ENCODE measurements around the gene DISC1. TPM values are rescaled to one million over a fixed set of nuclear protein-coding genes. Genes with fewer than 3 reads are reported as not detected.
"Not testable (repeated sequence)": the region's sequence is repeated elsewhere in the genome, so short reads cannot be mapped to it uniquely, and the experiment has no call there.

Gene DISC1
- total RNA-seq, 2 experiments from 2014 or later, result 9.8 to 11.2 TPM

DNA sequence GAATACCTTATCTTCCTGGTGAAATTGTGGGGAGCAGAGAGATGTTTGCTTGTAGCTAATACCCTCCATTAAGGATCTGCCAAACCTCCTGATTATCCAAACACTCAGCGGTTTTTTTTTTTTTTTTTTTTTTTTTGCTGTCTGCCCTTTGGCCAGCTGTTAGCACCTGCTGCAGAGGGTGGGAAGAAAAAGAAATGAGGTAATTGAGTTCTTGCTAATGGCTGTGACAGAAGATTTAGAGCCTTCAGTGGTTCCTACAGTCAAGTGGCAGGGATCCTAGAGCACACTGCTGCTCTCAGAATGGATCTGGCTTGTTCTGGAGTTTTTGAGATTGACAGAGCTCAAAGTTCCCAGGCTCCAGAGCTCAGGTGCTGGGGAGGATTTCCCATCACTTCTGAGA, 342.5 kb downstream of the DISC1 start:
- peaks cover 8% of the 10 kb centered on the region for H3K4me1 Mint-ChIP-seq
- H3K27ac Mint-ChIP-seq, result no peak overlapping the region
- POLR2A ChIA-PET, result no interaction called here
- DNase-seq (no peak), ATAC-seq (ENCODE audit: low read depth) (no peak)
- H3K9me3 Mint-ChIP-seq, result no peaks in the 10 kb centered on the region
- H3K4me3 Mint-ChIP-seq, result no peak overlapping the region
- H3K27me3 Mint-ChIP-seq, result no peaks in the 10 kb centered on the region
- H3K36me3 Mint-ChIP-seq, result peaks cover 8% of the 10 kb centered on the region

GRCh38 chr1:231969761-231970160, 343.2 kb downstream of the DISC1 start:
- POLR2A ChIA-PET; DNase-seq; H3K27me3 Mint-ChIP-seq; H3K4me1 Mint-ChIP-seq; H3K36me3 Mint-ChIP-seq; H3K9me3 Mint-ChIP-seq; H3K27ac Mint-ChIP-seq; ATAC-seq (ENCODE audit: low read depth); H3K4me3 Mint-ChIP-seq: not testable (repeated sequence)

- Mint-ChIP-seq H3K9me3 (no peaks in the 10 kb centered on the region), H3K27ac (no peak overlapping the region), H3K27me3 (no peaks in the 10 kb centered on the region), H3K36me3 (peaks cover 6% of the 10 kb centered on the region), H3K4me1 (peaks cover 8% of the 10 kb centered on the region), H3K4me3 (no peak overlapping the region)
- POLR2A ChIA-PET, result no interaction called here
- no peak for DNase-seq
- no peak for ATAC-seq (ENCODE audit: low read depth)
Measured at GRCh38 chr1:231970684-231971083, 344.1 kb downstream of the DISC1 start.

DNA sequence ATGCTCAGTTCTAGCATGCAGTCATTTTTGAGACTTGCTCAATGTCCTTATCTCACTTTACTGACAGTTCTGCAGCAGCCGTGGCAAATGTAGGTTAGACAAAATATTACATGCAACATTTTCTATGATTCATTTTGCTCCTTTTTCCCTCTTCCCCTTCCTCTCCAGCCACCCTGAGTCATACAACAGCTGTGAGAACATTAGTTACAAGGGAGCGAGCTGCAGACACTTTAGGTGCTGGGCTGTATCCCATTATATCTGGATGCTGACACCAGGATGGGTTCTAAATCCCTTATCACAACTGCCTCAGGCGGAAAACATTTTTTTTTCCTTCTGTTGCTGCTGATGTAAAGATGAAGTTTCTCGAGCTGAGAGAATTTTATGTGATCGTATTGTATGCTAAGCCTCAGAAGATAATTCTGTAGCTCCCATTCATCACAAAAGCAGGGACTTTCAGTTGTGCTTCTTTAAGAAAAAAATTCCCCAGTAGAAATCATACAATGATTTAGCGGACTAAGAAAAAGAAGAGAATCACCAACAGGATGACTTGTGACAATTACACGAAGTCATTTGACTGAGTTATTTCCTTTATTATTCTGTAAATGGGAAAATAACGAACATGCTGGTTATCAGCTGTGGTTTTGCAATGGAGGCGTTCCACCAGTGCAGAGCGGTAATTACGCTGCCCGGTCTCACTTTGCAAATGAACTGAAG, 345.0 kb downstream of the DISC1 start:
- POLR2A ChIA-PET, result no interaction called here
- no peak for DNase-seq
- ATAC-seq (ENCODE audit: low read depth), result no peak
- no peak overlapping the region for H3K27ac Mint-ChIP-seq
- no peaks in the 10 kb centered on the region for H3K27me3 Mint-ChIP-seq
- peaks cover 8% of the 10 kb centered on the region for H3K4me1 Mint-ChIP-seq
- no peak overlapping the region for H3K4me3 Mint-ChIP-seq
- peaks cover 6% of the 10 kb centered on the region for H3K36me3 Mint-ChIP-seq
- H3K9me3 Mint-ChIP-seq, result no peaks in the 10 kb centered on the region

GRCh38 chr1:231972111-231972445, 345.5 kb downstream of the DISC1 start:
- Mint-ChIP-seq H3K27me3 (no peaks in the 10 kb centered on the region), H3K4me1 (peaks cover 8% of the 10 kb centered on the region), H3K27ac (no peak overlapping the region), H3K36me3 (peaks cover 6% of the 10 kb centered on the region), H3K9me3 (no peaks in the 10 kb centered on the region), H3K4me3 (no peak overlapping the region)
- no peak for DNase-seq
- POLR2A ChIA-PET, result no interaction called here
- ATAC-seq (ENCODE audit: low read depth), result no peak

DNA sequence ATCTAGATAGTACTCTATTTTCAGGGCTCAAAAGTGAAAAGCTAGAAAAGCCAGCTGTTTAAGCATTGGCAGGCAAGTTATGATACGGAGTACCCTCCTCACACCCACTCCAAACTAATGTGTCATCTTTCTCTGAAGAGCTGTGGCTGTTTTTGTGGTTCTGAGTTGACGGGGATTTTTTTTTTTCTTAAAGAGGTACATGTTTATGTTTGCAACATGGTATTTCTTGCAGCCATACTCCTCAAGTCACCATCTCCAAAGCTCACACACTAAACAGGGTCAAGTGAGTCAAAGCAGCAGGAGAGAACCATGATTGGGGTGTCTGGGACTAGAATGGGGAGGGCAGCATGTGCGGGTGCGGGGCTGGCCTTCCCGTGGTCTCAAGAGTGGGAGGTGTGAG, 347.2 kb downstream of the DISC1 start:
- Mint-ChIP-seq H3K9me3 (no peaks in the 10 kb centered on the region), H3K36me3 (peaks cover 4% of the 10 kb centered on the region), H3K4me3 (no peak overlapping the region), H3K27me3 (peaks cover 2% of the 10 kb centered on the region), H3K4me1 (peaks cover 8% of the 10 kb centered on the region), H3K27ac (no peak overlapping the region)
- DNase-seq (no peak), ATAC-seq (ENCODE audit: low read depth) (peak; percentile 42)
- POLR2A ChIA-PET, result no interaction called here

- POLR2A ChIA-PET, result no interaction called here
- ATAC-seq (ENCODE audit: low read depth), result no peak
- peaks cover 2% of the 10 kb centered on the region for H3K27me3 Mint-ChIP-seq
- peaks cover 2% of the 10 kb centered on the region for H3K36me3 Mint-ChIP-seq
- H3K9me3 Mint-ChIP-seq, result no peaks in the 10 kb centered on the region
- H3K4me1 Mint-ChIP-seq, result peaks cover 6% of the 10 kb centered on the region
- H3K27ac Mint-ChIP-seq, result no peak overlapping the region
- no peak for DNase-seq
- H3K4me3 Mint-ChIP-seq, result no peak overlapping the region
Measured at GRCh38 chr1:231976231-231976630, 349.6 kb downstream of the DISC1 start.

- ATAC-seq (ENCODE audit: low read depth) (no peak), DNase-seq (no peak)
- peaks cover 2% of the 10 kb centered on the region for H3K27me3 Mint-ChIP-seq
- H3K27ac Mint-ChIP-seq, result no peak overlapping the region
- peaks cover 3% of the 10 kb centered on the region for H3K36me3 Mint-ChIP-seq
- no peaks in the 10 kb centered on the region for H3K9me3 Mint-ChIP-seq
- no peak overlapping the region for H3K4me3 Mint-ChIP-seq
- POLR2A ChIA-PET, result interaction anchor here (0.6 kb wide), 1 partner anchor 852 kb away, joined by 8 read pairs; no protein-coding TSS in a partner anchor
- H3K4me1 Mint-ChIP-seq, result no peaks in the 10 kb centered on the region
Measured at GRCh38 chr1:231981675-231982074, 355.1 kb downstream of the DISC1 start.

- DNase-seq (no peak), ATAC-seq (ENCODE audit: low read depth) (no peak)
- no peaks in the 10 kb centered on the region for H3K27me3 Mint-ChIP-seq
- H3K36me3 Mint-ChIP-seq, result peaks cover 3% of the 10 kb centered on the region
- no peaks in the 10 kb centered on the region for H3K9me3 Mint-ChIP-seq
- H3K4me3 Mint-ChIP-seq, result no peak overlapping the region
- no peak overlapping the region for H3K27ac Mint-ChIP-seq
- POLR2A ChIA-PET, result no interaction called here
- no peaks in the 10 kb centered on the region for H3K4me1 Mint-ChIP-seq
Measured at GRCh38 chr1:231982871-231983587, 356.4 kb downstream of the DISC1 start.

DNA sequence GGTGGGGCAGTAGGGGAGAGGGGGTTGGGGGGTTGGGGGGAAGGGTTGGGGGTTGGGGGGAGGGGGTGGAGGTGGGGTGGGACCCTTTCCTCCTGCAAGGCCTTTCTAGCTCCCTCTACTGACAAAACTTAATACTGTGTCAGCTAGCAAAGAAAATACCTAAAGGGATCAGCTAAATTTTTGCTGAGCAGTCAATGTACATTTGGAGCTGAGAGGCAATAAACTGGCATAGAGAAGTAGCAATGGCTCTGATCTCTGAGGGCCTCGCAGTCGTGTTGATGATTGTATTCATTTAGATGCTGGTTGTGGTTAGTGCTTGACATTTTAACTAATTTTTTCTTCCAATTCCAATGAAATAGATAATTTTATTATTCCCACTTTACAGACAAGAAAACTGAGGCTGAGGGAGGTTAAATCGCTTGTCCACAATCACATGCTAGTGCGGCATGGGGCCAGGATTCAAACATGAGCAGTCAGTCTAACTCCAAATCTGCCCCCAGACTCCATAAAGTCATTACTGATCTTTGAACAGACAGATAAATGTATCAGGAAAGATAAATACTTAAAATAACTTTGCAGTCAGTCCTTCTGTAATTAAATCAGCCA, 357.1 kb downstream of the DISC1 start:
- Mint-ChIP-seq H3K36me3 (peaks cover 3% of the 10 kb centered on the region), H3K27me3 (no peaks in the 10 kb centered on the region), H3K4me3 (no peak overlapping the region), H3K9me3 (no peaks in the 10 kb centered on the region), H3K27ac (no peak overlapping the region), H3K4me1 (no peaks in the 10 kb centered on the region)
- ATAC-seq (ENCODE audit: low read depth) (no peak), DNase-seq (no peak)
- POLR2A ChIA-PET, result no interaction called here

GRCh38 chr1:231985296-231986023, 358.9 kb downstream of the DISC1 start:
- Mint-ChIP-seq H3K4me1 (no peaks in the 10 kb centered on the region), H3K27ac (no peak overlapping the region), H3K27me3 (no peaks in the 10 kb centered on the region), H3K4me3 (no peak overlapping the region), H3K9me3 (no peaks in the 10 kb centered on the region), H3K36me3 (peaks cover 3% of the 10 kb centered on the region)
- POLR2A ChIA-PET, result no interaction called here
- DNase-seq, result no peak
- no peak for ATAC-seq (ENCODE audit: low read depth)

DNA sequence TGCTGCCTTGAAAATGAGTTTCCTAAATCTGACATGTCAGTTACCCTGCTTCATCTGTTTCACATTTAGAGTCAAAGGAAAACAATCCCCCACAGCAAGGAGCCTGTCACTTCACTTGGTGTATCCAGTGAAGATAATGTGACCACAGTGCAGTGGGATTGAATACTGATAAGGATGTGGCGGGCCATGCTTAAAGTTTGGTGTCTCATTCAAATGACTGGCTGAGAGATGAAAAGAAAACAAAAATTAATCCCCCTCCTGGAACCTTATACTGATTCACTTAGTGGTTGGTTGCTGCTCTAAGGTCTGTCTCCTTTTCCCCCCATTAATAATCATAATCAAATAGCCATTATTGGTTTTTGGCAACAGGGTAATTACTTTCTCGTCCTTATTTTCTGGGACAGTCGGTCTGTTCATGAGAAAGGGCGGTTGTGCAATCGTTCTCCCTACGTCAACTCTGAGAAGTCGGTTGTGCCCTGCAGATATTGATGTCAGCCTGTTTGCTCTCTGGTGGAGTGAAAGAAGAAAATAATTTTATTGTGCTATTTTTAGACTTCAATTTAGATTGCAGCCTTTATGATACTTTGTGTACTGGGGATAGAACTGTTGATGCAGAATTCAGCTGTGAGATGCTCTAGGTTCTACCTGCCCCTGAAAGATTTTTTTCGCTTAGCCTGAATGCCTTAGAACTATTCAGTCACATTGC, 360.2 kb downstream of the DISC1 start:
- H3K4me1 Mint-ChIP-seq, result no peaks in the 10 kb centered on the region
- no peak overlapping the region for H3K4me3 Mint-ChIP-seq
- DNase-seq (no peak), ATAC-seq (ENCODE audit: low read depth) (no peak)
- H3K9me3 Mint-ChIP-seq, result no peaks in the 10 kb centered on the region
- H3K27ac Mint-ChIP-seq, result no peak overlapping the region
- H3K36me3 Mint-ChIP-seq, result peaks cover 3% of the 10 kb centered on the region
- POLR2A ChIA-PET, result no interaction called here
- H3K27me3 Mint-ChIP-seq, result no peaks in the 10 kb centered on the region

DNA sequence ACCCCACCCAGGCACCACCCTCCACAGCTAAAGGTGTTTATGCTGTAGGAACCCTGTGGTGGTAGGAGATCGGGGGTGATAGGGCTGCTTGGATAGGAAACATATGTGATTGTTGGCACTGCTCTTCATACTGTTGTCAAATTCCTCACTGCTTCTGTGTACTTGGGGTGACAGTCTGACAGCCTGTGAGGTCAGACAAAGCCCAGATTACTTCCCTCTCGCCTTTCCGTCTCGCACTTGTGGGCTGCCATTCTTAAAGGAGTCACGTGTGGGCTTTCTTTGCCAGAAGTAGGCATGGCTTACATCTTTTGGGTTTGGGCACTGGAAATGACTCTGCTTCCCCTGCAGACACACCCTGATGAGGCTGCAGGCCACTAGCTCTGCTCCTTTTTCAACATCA, 363.8 kb downstream of the DISC1 start:
- DNase-seq (no peak), ATAC-seq (ENCODE audit: low read depth) (no peak)
- POLR2A ChIA-PET, result no interaction called here
- Mint-ChIP-seq H3K9me3 (no peaks in the 10 kb centered on the region), H3K36me3 (no peaks in the 10 kb centered on the region), H3K4me1 (no peaks in the 10 kb centered on the region), H3K4me3 (no peak overlapping the region), H3K27ac (no peak overlapping the region), H3K27me3 (no peaks in the 10 kb centered on the region)
